ENCODE results near the gene CEP128.

The CEP128 gene

GRCh38 chr14:80787876-80788275 is 153.7 kb downstream of the CEP128 start:
- TF ChIP-seq CTCF (IDR thresholded peaks at IDR 0.05; ENCODE audit: control insufficient read depth, extremely low read depth, insufficient read depth): no peak
- no peak for DNase-seq (ENCODE audit: low read depth)
- H3K4me3 ChIP-seq (ENCODE audit: low read depth, low read length): no peak overlapping the region

DNA sequence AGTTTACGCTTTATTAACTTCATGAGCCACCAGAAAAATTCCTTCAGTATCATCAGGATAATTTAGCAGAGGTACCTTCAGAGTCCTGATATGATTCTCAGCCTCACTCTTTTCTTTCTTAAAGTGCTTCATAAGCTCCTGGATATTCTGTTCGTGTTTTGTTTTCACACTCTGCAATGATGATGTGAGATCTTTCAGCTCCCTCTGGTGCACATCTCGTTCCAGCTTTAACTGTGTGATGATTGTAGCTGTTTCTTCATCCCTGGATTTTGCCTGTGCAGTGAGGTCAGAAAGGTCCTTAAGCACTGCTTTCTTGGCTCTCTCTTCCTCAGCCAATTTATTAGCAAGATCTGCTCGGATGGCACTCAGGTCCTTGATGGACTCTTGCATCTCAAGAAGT is 156.7 kb downstream of the CEP128 start:
- TF ChIP-seq CTCF (IDR thresholded peaks at IDR 0.05; ENCODE audit: control insufficient read depth, extremely low read depth, insufficient read depth): peak; percentile 39

GRCh38 chr14:80781972-80782367 is 159.6 kb downstream of the CEP128 start:
- H3K4me3 ChIP-seq (ENCODE audit: low read depth, low read length): no peak overlapping the region
- DNase-seq (ENCODE audit: low read depth): no peak
- TF ChIP-seq CTCF (IDR thresholded peaks at IDR 0.05; ENCODE audit: control insufficient read depth, extremely low read depth, insufficient read depth): no peak

More for the DNA sequence above, 156.7 kb downstream of the CEP128 start:
- DNase-seq (ENCODE audit: low read depth): no peak
- no peak overlapping the region for H3K4me3 ChIP-seq (ENCODE audit: low read depth, low read length)

GRCh38 chr14:80780500-80780899 is 161.0 kb downstream of the CEP128 start:
- H3K4me3 ChIP-seq (ENCODE audit: low read depth, low read length): no peak overlapping the region
- TF ChIP-seq CTCF (IDR thresholded peaks at IDR 0.05; ENCODE audit: control insufficient read depth, extremely low read depth, insufficient read depth): no peak

DNA sequence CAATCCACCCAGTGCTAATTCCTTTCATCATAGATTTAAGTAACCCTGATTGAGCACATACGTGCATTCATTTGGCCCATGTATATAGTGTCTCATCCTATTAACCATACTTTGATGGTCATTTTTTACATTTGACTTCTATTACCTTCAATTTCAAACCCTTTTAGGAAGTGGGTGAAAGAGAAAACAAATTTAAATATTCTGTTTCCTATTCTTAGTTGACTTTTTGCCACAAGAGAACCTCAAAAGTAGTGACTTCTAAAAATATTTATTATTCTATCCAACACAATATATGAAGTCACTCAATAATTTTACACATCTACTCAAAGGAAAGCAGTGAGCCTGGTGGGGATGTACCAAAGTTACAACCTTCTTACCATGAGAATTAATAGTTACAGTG is 164.9 kb downstream of the CEP128 start:
- no peak overlapping the region for H3K4me3 ChIP-seq (ENCODE audit: low read depth, low read length)
- no peak for DNase-seq (ENCODE audit: low read depth)
- no peak for TF ChIP-seq CTCF (IDR thresholded peaks at IDR 0.05; ENCODE audit: control insufficient read depth, extremely low read depth, insufficient read depth)

More at GRCh38 chr14:80780500-80780899, 161.0 kb downstream of the CEP128 start:
- DNase-seq (ENCODE audit: low read depth): no peak

- no peak overlapping the region for H3K4me3 ChIP-seq (ENCODE audit: low read depth, low read length)
- DNase-seq (ENCODE audit: low read depth): no peak
- TF ChIP-seq CTCF (IDR thresholded peaks at IDR 0.05; ENCODE audit: control insufficient read depth, extremely low read depth, insufficient read depth): no peak
Measured at GRCh38 chr14:80776186-80776585, 165.4 kb downstream of the CEP128 start.

DNA sequence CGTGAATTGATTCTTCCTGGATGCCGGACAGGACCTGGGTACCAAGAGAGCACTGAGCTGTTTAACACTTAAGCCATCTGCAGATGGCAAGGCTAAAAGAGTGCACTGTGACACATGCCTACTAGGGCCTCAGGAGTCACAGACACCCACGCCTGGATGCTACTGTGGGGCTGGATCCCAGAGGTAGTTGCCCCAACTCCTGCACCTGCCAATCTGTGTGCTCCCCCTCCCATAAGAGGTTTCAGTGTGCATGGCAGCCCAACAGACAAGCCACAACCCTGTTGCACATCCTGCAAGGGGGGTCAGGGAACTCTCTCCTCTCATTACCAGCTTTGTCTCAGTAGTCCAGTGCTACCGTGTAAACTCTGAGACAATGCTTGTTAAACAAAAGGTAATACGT is 169.0 kb downstream of the CEP128 start:
- TF ChIP-seq CTCF (IDR thresholded peaks at IDR 0.05; ENCODE audit: control insufficient read depth, extremely low read depth, insufficient read depth): no peak
- no peak overlapping the region for H3K4me3 ChIP-seq (ENCODE audit: low read depth, low read length)
- DNase-seq (ENCODE audit: low read depth): no peak

Measured in LNCaP clone FGC (cell line).